HEK293 (cell line): ENCODE measurements around the gene PHLDB3.

Source experiments
- CTCF ChIA-PET: fragments of 350-600 bp; formaldehyde crosslinking; extraction: SDS; loops from one replicate; lab custom pipeline; 2021; ENCODE audit warnings: antibody characterized with exemption; lab: Yijun Ruan, JAX
- POLR2A ChIA-PET: fragments of 300-600 bp; formaldehyde crosslinking; extraction: SDS; loops from one replicate; lab custom pipeline; 2020; ENCODE audit warnings: antibody characterized with exemption, inconsistent platforms; lab: Yijun Ruan, JAX
- H3K27ac ChIP-seq: fragments of 200-500 bp; sonication (Bioruptor generic); 2 replicates; pipeline ENCODE4 v1.5.1; 2014; ENCODE audit warnings: low read depth, low read length, control low read depth, inconsistent platforms; ENCODE audit errors: extremely low read depth
- H3K36me3 ChIP-seq, 2 experiments: fragments of 200-500 bp in 1 of 2; sonication (Bioruptor generic) in 1 of 2; 1 replicate in 1 of 2; 2 replicates in 1 of 2; pipeline ENCODE4 v1.5.1; 2014 to 2017; ENCODE audit warnings: inconsistent platforms in 2 of 2, low read length in 2 of 2; ENCODE audit not compliant: control insufficient read depth in 2 of 2, insufficient read depth in 1 of 2
- H3K4me1 ChIP-seq: fragments of 200-500 bp; sonication (Bioruptor generic); 2 replicates; pipeline ENCODE4 v1.5.1; 2014; ENCODE audit warnings: mild to moderate bottlenecking, low read length, inconsistent platforms; ENCODE audit not compliant: control insufficient read depth, insufficient read depth
- H3K4me3 ChIP-seq: 2 replicates; pipeline ENCODE4 v1.5.1; 2011; ENCODE audit warnings: low read depth, mild to moderate bottlenecking, control low read depth, low read length, moderate library complexity
- H3K9me3 ChIP-seq: fragments of 200-500 bp; sonication (Bioruptor generic); 2 replicates; pipeline ENCODE4 v1.5.1; 2014; ENCODE audit warnings: low read depth, low read length, inconsistent platforms; ENCODE audit not compliant: control insufficient read depth, insufficient read depth
- GLIS1 ChIP-seq: fragments of 450-650 bp; formaldehyde crosslinking; IDR thresholded peaks from 2 replicates; pipeline ENCODE4 v1.5.1; 2016; ENCODE audit warnings: missing biosample characterization, missing genetic modification characterization
- PRDM1 ChIP-seq: fragments of 450-650 bp; formaldehyde crosslinking; IDR thresholded peaks from 2 replicates; pipeline ENCODE4; 2016; ENCODE audit warnings: missing biosample characterization, missing genetic modification characterization
- TRIM28 ChIP-seq: IDR thresholded peaks from 2 replicates; pipeline ENCODE4 v1.6.1; 2011; ENCODE audit warnings: low read length, control low read depth, borderline replicate concordance
- ZBTB7A ChIP-seq: fragments of 450-650 bp; formaldehyde crosslinking; IDR thresholded peaks from 2 replicates; pipeline ENCODE4 v1.5.1; 2016; ENCODE audit warnings: low read depth, missing biosample characterization, missing genetic modification characterization
- ZEB2 ChIP-seq: fragments of 450-650 bp; formaldehyde crosslinking; IDR thresholded peaks from 2 replicates; pipeline ENCODE4 v1.5.1; 2016; ENCODE audit warnings: missing biosample characterization, missing genetic modification characterization
- ZNF114 ChIP-seq: fragments of 450-650 bp; formaldehyde crosslinking; IDR thresholded peaks from 2 replicates; pipeline ENCODE4 v1.5.0; 2017; ENCODE audit warnings: missing biosample characterization, missing genetic modification characterization
- ZNF121 ChIP-seq: fragments of 450-650 bp; formaldehyde crosslinking; IDR thresholded peaks from 2 replicates; pipeline ENCODE4 v1.5.1; 2016; ENCODE audit warnings: missing biosample characterization, missing genetic modification characterization
- ZNF16 ChIP-seq: fragments of 450-650 bp; formaldehyde crosslinking; IDR thresholded peaks from 2 replicates; pipeline ENCODE4 v1.5.1; 2016; ENCODE audit warnings: low read depth, missing biosample characterization, missing genetic modification characterization
- ZNF24 ChIP-seq: fragments of 450-650 bp; formaldehyde crosslinking; IDR thresholded peaks from 2 replicates; pipeline ENCODE4 v1.5.1; 2016; ENCODE audit warnings: missing biosample characterization, missing genetic modification characterization
- ZNF324 ChIP-seq: fragments of 450-650 bp; formaldehyde crosslinking; IDR thresholded peaks from 2 replicates; pipeline ENCODE4 v1.5.1; 2016; ENCODE audit warnings: missing biosample characterization, missing genetic modification characterization
- ZNF341 ChIP-seq: fragments of 450-650 bp; formaldehyde crosslinking; IDR thresholded peaks from 2 replicates; pipeline ENCODE4; 2016; ENCODE audit warnings: low read depth, missing biosample characterization, missing genetic modification characterization
- ZNF366 ChIP-seq: fragments of 450-650 bp; formaldehyde crosslinking; conservative IDR thresholded peaks from 2 replicates; pipeline ENCODE4 v1.5.1; 2016; ENCODE audit warnings: missing biosample characterization, missing genetic modification characterization
- ZNF423 ChIP-seq: fragments of 450-650 bp; formaldehyde crosslinking; IDR thresholded peaks from 2 replicates; pipeline ENCODE4 v1.5.1; 2016; ENCODE audit warnings: missing biosample characterization, missing genetic modification characterization
- ZNF571 ChIP-seq: fragments of 450-650 bp; formaldehyde crosslinking; IDR thresholded peaks from 2 replicates; pipeline ENCODE4 v1.5.0; 2017; ENCODE audit warnings: missing biosample characterization, missing genetic modification characterization
- ZNF707 ChIP-seq: fragments of 450-650 bp; formaldehyde crosslinking; IDR thresholded peaks from 2 replicates; pipeline ENCODE4 v1.5.1; 2016; ENCODE audit warnings: missing biosample characterization, missing genetic modification characterization
- ZNF837 ChIP-seq: fragments of 450-650 bp; formaldehyde crosslinking; IDR thresholded peaks from 2 replicates; pipeline ENCODE4 v1.5.1; 2016; ENCODE audit warnings: missing biosample characterization, missing genetic modification characterization
- TF ChIP-seq, protein P1 (sequence below): fragments of 450-650 bp; formaldehyde crosslinking; IDR thresholded peaks from 2 replicates; pipeline ENCODE4 v1.5.1; 2017; ENCODE audit warnings: missing biosample characterization, mild to moderate bottlenecking, missing genetic modification characterization, moderate library complexity
- TF ChIP-seq, protein P2 (sequence below): fragments of 450-650 bp; formaldehyde crosslinking; IDR thresholded peaks from 2 replicates; pipeline ENCODE4 v1.5.1; 2016; ENCODE audit warnings: missing biosample characterization, missing genetic modification characterization
- TF ChIP-seq, protein P3 (sequence below): fragments of 450-650 bp; formaldehyde crosslinking; IDR thresholded peaks from 2 replicates; pipeline ENCODE4 v1.5.1; 2016; ENCODE audit warnings: missing biosample characterization, missing genetic modification characterization, low read depth
- TF ChIP-seq, protein P4 (sequence below): fragments of 450-650 bp; formaldehyde crosslinking; IDR thresholded peaks from 2 replicates; pipeline ENCODE4 v1.5.1; 2016; ENCODE audit warnings: missing biosample characterization, missing genetic modification characterization
- TF ChIP-seq, protein P5 (sequence below): fragments of 450-650 bp; formaldehyde crosslinking; IDR thresholded peaks from 2 replicates; pipeline ENCODE4 v1.5.1; 2016; ENCODE audit warnings: missing biosample characterization, missing genetic modification characterization

PHLDB3 gene

DNA sequence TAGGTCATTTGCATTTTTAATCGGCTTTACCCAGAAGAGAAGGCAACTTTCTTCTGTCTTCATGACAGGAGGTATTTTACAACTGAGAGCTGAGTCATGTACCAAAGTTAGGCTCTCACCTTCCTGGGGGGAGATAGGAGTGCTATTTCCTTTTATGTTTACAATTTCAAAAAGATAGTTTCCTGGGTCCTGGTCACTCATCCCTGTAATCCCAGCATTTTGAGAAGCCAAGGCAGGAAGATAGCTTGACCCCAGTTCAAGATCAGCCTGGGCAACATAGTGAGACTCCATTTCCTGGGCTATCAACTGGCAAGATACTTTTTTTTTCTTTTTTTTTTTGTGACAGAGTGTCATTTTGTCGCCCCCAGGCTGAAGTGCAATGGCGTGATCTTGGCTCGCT, 46.7 kb downstream of the PHLDB3 start:
- CTCF ChIA-PET = interaction anchor here (0.7 to 12.2 kb wide), 4 partner anchors 11 to 62 kb away, joined by 3 to 180 read pairs (median 8); no protein-coding TSS in a partner anchor
- no peaks in the 10 kb centered on the region; a peak in 1 of 3 replicates for H3K36me3 ChIP-seq
- POLR2A ChIA-PET = no interaction called here

DNA sequence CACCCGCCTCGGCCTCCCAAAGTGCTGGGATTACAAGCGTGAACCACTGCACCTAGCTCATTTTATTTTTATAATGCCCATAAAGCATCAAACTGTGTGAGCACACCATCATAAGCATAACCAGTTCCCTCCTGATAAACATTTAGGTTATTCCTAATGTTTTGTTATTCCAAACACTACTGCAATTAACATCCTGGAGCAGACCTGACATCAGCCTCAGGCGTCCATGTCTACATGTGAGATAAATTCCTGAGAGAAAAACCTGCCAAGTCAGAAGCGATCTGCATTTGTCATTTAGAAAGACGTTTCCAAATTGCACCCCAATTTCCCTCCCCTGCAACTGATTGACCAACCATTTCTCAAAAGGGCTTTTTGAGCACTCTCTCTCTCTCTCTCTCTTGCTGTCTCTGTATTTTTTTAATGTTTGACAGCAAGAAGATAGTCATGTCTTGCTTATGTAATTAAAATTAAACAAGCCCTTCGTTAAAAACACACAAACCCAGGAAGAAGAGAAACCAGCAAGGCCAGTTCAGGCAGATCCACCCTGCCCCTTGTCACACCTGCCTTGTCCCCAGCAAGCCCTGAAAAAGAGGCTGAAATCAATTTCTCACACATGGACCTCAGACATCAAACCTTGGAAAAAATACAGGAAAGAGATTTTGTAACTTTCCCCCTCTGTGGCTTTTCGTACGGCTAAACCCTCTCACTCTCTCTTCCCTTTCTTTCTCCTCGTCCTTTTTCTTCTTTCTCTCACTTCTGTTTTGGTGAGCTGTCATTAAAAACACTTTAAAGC, 49.0 kb downstream of the PHLDB3 start:
- ChIA-PET CTCF (interaction anchor here (0.6 to 12.2 kb wide), 3 partner anchors 9 to 103 kb away, joined by 3 to 180 read pairs (median 22); no protein-coding TSS in a partner anchor), POLR2A (interaction anchor here (0.6 kb wide), 1 partner anchor 54 kb away, joined by 5 read pairs; no protein-coding TSS in a partner anchor)
- TF ChIP-seq PRDM1 (tag by site-specific recombination) (peak; percentile 97), ZNF366 (0 out of 2 replicates have a peak, but pooled peaks have one; percentile 21), ZNF341 (tag by site-specific recombination) (no peak)
- Histone ChIP-seq H3K27ac (no peak overlapping the region), H3K4me1 (peaks cover 3% of the 10 kb centered on the region; the same call in 1 of the 2 replicates), H3K36me3 (no peaks in the 10 kb centered on the region; a peak in 1 of 3 replicates), H3K4me3 (no peak overlapping the region), H3K9me3 (no peaks in the 10 kb centered on the region; the same call in 1 of the 2 replicates)

More for the DNA sequence above, 46.7 kb downstream of the PHLDB3 start:
- Histone ChIP-seq H3K4me1 (peaks cover 3% of the 10 kb centered on the region; the same call in 1 of the 2 replicates), H3K9me3 (no peaks in the 10 kb centered on the region), H3K27ac (no peak overlapping the region), H3K4me3 (no peak overlapping the region)
- TF ChIP-seq ZNF324 (tag by site-specific recombination) = no peak
- TF ChIP-seq ZNF16 (tag by site-specific recombination) = no peak
- TF ChIP-seq, protein P1, sequence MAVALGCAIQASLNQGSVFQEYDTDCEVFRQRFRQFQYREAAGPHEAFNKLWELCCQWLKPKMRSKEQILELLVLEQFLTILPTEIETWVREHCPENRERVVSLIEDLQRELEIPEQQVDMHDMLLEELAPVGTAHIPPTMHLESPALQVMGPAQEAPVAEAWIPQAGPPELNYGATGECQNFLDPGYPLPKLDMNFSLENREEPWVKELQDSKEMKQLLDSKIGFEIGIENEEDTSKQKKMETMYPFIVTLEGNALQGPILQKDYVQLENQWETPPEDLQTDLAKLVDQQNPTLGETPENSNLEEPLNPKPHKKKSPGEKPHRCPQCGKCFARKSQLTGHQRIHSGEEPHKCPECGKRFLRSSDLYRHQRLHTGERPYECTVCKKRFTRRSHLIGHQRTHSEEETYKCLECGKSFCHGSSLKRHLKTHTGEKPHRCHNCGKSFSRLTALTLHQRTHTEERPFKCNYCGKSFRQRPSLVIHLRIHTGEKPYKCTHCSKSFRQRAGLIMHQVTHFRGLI (tag by site-specific recombination) = no peak
- TF ChIP-seq, protein P2, sequence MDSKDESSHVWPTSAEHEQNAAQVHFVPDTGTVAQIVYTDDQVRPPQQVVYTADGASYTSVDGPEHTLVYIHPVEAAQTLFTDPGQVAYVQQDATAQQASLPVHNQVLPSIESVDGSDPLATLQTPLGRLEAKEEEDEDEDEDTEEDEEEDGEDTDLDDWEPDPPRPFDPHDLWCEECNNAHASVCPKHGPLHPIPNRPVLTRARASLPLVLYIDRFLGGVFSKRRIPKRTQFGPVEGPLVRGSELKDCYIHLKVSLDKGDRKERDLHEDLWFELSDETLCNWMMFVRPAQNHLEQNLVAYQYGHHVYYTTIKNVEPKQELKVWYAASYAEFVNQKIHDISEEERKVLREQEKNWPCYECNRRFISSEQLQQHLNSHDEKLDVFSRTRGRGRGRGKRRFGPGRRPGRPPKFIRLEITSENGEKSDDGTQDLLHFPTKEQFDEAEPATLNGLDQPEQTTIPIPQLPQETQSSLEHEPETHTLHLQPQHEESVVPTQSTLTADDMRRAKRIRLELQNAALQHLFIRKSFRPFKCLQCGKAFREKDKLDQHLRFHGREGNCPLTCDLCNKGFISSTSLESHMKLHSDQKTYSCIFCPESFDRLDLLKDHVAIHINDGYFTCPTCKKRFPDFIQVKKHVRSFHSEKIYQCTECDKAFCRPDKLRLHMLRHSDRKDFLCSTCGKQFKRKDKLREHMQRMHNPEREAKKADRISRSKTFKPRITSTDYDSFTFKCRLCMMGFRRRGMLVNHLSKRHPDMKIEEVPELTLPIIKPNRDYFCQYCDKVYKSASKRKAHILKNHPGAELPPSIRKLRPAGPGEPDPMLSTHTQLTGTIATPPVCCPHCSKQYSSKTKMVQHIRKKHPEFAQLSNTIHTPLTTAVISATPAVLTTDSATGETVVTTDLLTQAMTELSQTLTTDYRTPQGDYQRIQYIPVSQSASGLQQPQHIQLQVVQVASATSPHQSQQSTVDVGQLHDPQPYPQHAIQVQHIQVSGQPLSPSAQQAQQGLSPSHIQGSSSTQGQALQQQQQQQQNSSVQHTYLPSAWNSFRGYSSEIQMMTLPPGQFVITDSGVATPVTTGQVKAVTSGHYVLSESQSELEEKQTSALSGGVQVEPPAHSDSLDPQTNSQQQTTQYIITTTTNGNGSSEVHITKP (tag by site-specific recombination) = peak; percentile 70
- 0 out of 2 replicates have a peak, but pooled peaks have one; percentile 15 for TF ChIP-seq ZNF121 (tag by site-specific recombination)
- no peak for TF ChIP-seq ZNF707
- TF ChIP-seq TRIM28 = no peak
- peak; percentile 42; the same call in 1 of the 2 replicates for TF ChIP-seq GLIS1 (tag by site-specific recombination)
- no peak for TF ChIP-seq ZBTB7A (tag by site-specific recombination)
- TF ChIP-seq ZNF366 = no peak
- TF ChIP-seq, all 188 proteins: peak for 3

DNA sequence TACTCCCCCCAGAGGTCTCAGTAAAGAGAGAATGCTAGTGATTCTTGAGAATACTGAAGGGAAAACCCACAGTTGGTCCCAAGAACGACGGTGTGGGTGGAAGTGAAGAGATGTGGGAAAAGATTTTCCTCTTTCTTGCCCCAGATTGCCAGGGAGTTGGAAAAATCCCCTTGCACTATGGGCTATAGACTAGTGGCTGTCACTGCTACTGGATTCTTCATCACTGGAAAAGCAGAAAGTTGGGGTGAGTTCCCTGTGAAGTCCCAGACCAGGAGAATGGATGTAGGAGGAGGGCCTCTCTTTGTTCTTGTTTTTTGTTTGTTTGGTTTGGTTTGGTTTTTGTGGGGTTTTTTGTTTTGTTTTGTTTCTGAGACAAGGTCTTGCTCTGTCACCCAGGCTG, 50.5 kb downstream of the PHLDB3 start:
- no peaks in the 10 kb centered on the region; a peak in 1 of 3 replicates for H3K36me3 ChIP-seq
- ChIA-PET CTCF (interaction anchor here (0.5 to 5.2 kb wide), 4 partner anchors 21 to 350 kb away, joined by 3 to 22 read pairs (median 4); no protein-coding TSS in a partner anchor), POLR2A (no interaction called here)
- H3K4me3 ChIP-seq = no peak overlapping the region
- peaks cover 3% of the 10 kb centered on the region; the same call in 1 of the 2 replicates for H3K4me1 ChIP-seq
- H3K27ac ChIP-seq = no peak overlapping the region
- no peaks in the 10 kb centered on the region; the same call in 1 of the 2 replicates for H3K9me3 ChIP-seq
- TF ChIP-seq, protein P3, sequence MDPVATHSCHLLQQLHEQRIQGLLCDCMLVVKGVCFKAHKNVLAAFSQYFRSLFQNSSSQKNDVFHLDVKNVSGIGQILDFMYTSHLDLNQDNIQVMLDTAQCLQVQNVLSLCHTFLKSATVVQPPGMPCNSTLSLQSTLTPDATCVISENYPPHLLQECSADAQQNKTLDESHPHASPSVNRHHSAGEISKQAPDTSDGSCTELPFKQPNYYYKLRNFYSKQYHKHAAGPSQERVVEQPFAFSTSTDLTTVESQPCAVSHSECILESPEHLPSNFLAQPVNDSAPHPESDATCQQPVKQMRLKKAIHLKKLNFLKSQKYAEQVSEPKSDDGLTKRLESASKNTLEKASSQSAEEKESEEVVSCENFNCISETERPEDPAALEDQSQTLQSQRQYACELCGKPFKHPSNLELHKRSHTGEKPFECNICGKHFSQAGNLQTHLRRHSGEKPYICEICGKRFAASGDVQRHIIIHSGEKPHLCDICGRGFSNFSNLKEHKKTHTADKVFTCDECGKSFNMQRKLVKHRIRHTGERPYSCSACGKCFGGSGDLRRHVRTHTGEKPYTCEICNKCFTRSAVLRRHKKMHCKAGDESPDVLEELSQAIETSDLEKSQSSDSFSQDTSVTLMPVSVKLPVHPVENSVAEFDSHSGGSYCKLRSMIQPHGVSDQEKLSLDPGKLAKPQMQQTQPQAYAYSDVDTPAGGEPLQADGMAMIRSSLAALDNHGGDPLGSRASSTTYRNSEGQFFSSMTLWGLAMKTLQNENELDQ (tag by site-specific recombination) = no peak
- TF ChIP-seq, protein P4, sequence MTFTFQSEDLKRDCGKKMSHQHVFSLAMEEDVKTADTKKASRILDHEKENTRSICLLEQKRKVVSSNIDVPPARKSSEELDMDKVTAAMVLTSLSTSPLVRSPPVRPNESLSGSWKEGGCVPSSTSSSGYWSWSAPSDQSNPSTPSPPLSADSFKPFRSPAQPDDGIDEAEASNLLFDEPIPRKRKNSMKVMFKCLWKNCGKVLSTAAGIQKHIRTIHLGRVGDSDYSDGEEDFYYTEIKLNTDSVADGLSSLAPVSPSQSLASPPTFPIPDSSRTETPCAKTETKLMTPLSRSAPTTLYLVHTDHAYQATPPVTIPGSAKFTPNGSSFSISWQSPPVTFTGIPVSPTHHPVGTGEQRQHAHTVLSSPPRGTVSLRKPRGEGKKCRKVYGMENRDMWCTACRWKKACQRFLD = no peak
- TF ChIP-seq ZNF24 = no peak
- TF ChIP-seq ZNF837 (tag by site-specific recombination) = no peak
- TF ChIP-seq, protein P5, sequence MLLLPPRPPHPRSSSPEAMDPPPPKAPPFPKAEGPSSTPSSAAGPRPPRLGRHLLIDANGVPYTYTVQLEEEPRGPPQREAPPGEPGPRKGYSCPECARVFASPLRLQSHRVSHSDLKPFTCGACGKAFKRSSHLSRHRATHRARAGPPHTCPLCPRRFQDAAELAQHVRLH (tag by site-specific recombination) = no peak
- no peak for TF ChIP-seq ZNF423
- TF ChIP-seq ZNF114 = no peak
- no peak for TF ChIP-seq ZNF571 (tag by site-specific recombination)
- no peak for TF ChIP-seq ZEB2 (tag by site-specific recombination)
